ENCODE results near the gene KCNQ1. TPM values are rescaled to one million over a fixed set of nuclear protein-coding genes. Genes with fewer than 3 reads are reported as not detected.
A peak's percentile ranks its signal among the peaks of the same experiment; 100 is the strongest.

KCNQ1 gene
- total RNA-seq, 1 experiment from 2014 or later, result 1.0 TPM

DNA sequence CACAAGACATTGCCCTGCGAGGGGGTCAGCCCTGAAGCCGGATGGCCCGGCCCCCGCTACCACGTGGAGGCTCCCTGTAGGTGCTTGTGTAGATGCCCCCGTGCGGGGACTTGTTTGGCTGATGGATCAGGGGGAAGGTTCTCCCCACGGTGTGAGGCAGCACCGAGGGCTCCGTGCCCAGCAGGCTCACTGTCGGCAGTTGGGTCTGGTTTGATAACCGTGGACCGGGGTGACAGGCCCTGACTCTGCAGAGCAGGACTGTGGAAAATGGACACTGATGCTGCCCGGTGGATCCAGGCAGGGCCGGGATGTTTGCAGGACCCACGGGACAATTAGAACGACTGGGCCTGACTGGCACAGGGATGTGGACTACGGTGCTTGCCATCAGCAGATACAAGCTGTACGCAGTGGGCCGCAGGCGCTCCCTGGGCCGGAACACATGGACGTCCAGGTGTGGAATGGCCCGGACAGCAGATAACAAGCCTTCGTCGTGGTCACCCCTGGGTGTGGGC, 19.0 kb downstream of the KCNQ1 start:
- ChIA-PET POLR2A (no interaction called here), CTCF (no interaction called here)

DNA sequence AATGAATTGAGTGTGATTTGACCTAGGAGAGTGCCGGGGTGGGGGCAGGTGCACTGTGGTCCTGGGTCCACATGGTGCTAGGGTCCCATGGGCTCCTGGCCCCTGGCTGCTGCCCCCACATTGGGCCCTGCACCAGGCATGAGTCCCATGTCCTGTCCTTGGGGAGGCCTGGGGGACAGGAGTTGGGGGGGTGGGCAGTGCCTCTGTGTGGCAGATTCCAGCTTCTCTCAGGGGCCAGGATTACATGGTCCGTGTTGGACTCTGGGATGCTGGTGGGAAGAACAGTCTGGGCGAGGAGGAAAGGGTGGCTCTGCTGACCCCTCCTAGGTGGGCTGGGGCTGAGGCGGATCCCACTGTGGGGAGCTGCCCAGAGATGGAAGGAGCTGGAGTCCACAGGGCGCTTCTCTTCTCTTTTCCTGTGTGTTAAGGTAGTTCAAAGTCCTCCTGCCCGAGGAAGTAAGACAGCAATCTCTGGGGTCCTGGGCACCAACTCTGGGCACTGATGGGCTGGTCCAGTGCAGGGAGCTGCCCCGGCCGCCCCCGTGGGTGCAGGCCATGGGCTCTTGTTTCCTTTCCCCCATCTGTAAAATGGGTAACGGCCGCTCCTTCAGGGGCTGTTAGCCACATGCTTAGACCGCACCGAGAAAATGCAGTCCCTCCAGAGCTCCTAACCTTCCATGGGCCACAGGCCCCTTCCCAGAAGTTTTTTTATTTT, 19.8 kb downstream of the KCNQ1 start:
- intact Hi-C loops (cut with micrococcal nuclease; ENCODE audit: unreplicated experiment), result no loop called here
- no peak overlapping the region for H3K27ac Mint-ChIP-seq (ENCODE audit: unreplicated experiment)

More for the DNA sequence above, 19.0 kb downstream of the KCNQ1 start:
- no TSS peak for BruUV-seq (replicated peaks)
- no peak overlapping the region for H3K4me3 ChIP-seq (ENCODE audit: low read depth, low read length)
- H3K9me3 Mint-ChIP-seq (ENCODE audit: unreplicated experiment), result no peaks in the 10 kb centered on the region
- peaks cover 6% of the 10 kb centered on the region for H3K4me1 ChIP-seq
- H3K27me3 Mint-ChIP-seq (ENCODE audit: insufficient read depth, unreplicated experiment), result no peaks in the 10 kb centered on the region
- H3K36me3 ChIP-seq (ENCODE audit: control insufficient read depth, insufficient read depth, low read length), result no peaks in the 10 kb centered on the region
- H3K27me3 ChIP-seq (replicated peaks; ENCODE audit: control insufficient read depth, insufficient read depth, low read length), result no peaks in the 10 kb centered on the region
- no peak overlapping the region for H3K27ac Mint-ChIP-seq (ENCODE audit: unreplicated experiment)
- intact Hi-C loops (cut with micrococcal nuclease; ENCODE audit: unreplicated experiment), result no loop called here
- no peak for TF ChIP-seq CTCF (IDR thresholded peaks at IDR 0.05; ENCODE audit: insufficient read depth in 1 of 2, low read depth in 1 of 2, low read length in 1 of 2, severe bottlenecking in 1 of 2, unreplicated experiment in 1 of 2)
- no peak overlapping the region for H3K4me3 Mint-ChIP-seq (ENCODE audit: unreplicated experiment)
- H3K36me3 Mint-ChIP-seq (ENCODE audit: insufficient read depth, unreplicated experiment), result no peaks in the 10 kb centered on the region
- no peaks in the 10 kb centered on the region for H3K4me1 Mint-ChIP-seq (ENCODE audit: low read depth, unreplicated experiment)
- peak in 1 of 2 experiments; percentile 16 for DNase-seq
- H3K9me3 ChIP-seq, result no peaks in the 10 kb centered on the region

More for the DNA sequence above, 19.8 kb downstream of the KCNQ1 start:
- CTCF ChIA-PET, result interaction anchor here (0.6 to 0.9 kb wide), 2 partner anchors 39 to 534 kb away, joined by 5 read pairs; no protein-coding TSS in a partner anchor
- peak in 1 of 2 experiments; percentile 23 for DNase-seq
- TF ChIP-seq CTCF (IDR thresholded peaks at IDR 0.05; ENCODE audit: insufficient read depth in 1 of 2, low read depth in 1 of 2, low read length in 1 of 2, severe bottlenecking in 1 of 2, unreplicated experiment in 1 of 2), result no peak
- Mint-ChIP-seq H3K36me3 (ENCODE audit: insufficient read depth, unreplicated experiment) (no peaks in the 10 kb centered on the region), H3K27me3 (ENCODE audit: insufficient read depth, unreplicated experiment) (no peaks in the 10 kb centered on the region), H3K4me1 (ENCODE audit: low read depth, unreplicated experiment) (no peaks in the 10 kb centered on the region), H3K9me3 (ENCODE audit: unreplicated experiment) (no peaks in the 10 kb centered on the region), H3K4me3 (ENCODE audit: unreplicated experiment) (no peak overlapping the region)
- POLR2A ChIA-PET, result no interaction called here
- no TSS peak for BruUV-seq (replicated peaks)
- H3K4me1 ChIP-seq, result peaks cover 6% of the 10 kb centered on the region
- H3K27me3 ChIP-seq (replicated peaks; ENCODE audit: control insufficient read depth, insufficient read depth, low read length), result no peaks in the 10 kb centered on the region
- no peaks in the 10 kb centered on the region for H3K9me3 ChIP-seq
- H3K4me3 ChIP-seq (ENCODE audit: low read depth, low read length), result no peak overlapping the region
- H3K36me3 ChIP-seq (ENCODE audit: control insufficient read depth, insufficient read depth, low read length), result no peaks in the 10 kb centered on the region

All from Caco-2 (cell line).